Rectal smooth muscle tissue (tissue), 1 donor: ENCODE measurements around the gene NAALADL2.
"Not testable (repeated sequence)": the region's sequence is repeated elsewhere in the genome, so short reads cannot be mapped to it uniquely, and the experiment has no call there.

Experiments
- H3K27ac ChIP-seq: one replicate; pipeline ENCODE4 v1.7.0; 2013; ENCODE audit warnings: low read depth, low read length, inconsistent platforms
- H3K27me3 ChIP-seq: one replicate; pipeline ENCODE4 v1.7.0; 2013; ENCODE audit warnings: low read length; ENCODE audit not compliant: control insufficient read depth, insufficient read depth
- H3K36me3 ChIP-seq: one replicate; pipeline ENCODE4 v1.7.0; 2013; ENCODE audit warnings: low read length; ENCODE audit not compliant: control insufficient read depth, insufficient read depth
- H3K4me1 ChIP-seq: one replicate; pipeline ENCODE4 v1.7.0; 2013; ENCODE audit warnings: low read length; ENCODE audit not compliant: control insufficient read depth, insufficient read depth
- H3K4me3 ChIP-seq: one replicate; pipeline ENCODE4 v1.7.0; 2013; ENCODE audit warnings: low read length
- H3K9ac ChIP-seq: one replicate; pipeline ENCODE4 v1.7.0; 2013; ENCODE audit warnings: low read length

NAALADL2 gene

GRCh38 chr3:175358935-175359334 is 499.8 kb downstream of the NAALADL2 start:
- no peak overlapping the region for H3K4me3 ChIP-seq
- no peaks in the 10 kb centered on the region for H3K27me3 ChIP-seq
- H3K27ac ChIP-seq: no peak overlapping the region
- no peaks in the 10 kb centered on the region for H3K36me3 ChIP-seq
- H3K9ac ChIP-seq: no peak overlapping the region
- no peaks in the 10 kb centered on the region for H3K4me1 ChIP-seq

DNA sequence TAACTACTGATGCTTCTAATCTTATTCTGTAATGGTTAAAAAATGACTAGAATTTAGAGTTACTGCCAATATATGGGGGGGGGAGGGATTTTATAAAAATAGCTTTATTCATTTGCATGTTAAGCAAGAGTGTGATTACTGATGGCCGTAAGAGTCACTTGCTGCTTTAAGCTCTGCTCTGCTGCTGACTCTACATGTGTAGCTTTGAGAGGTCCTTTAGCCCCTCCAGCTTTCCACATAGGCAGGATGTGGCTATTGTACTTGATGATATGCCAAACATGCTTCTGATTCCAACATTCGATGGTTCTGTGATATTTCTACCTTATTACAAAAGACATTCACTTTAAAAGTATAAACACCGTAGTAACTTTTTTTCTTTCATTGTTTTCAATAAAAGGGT is 511.3 kb downstream of the NAALADL2 start:
- not testable (repeated sequence) for H3K36me3 ChIP-seq, H3K27ac ChIP-seq, H3K27me3 ChIP-seq, H3K4me3 ChIP-seq, H3K9ac ChIP-seq, H3K4me1 ChIP-seq

GRCh38 chr3:175371187-175371586 is 512.1 kb downstream of the NAALADL2 start:
- H3K4me3 ChIP-seq, H3K27me3 ChIP-seq, H3K36me3 ChIP-seq, H3K4me1 ChIP-seq, H3K9ac ChIP-seq, H3K27ac ChIP-seq: not testable (repeated sequence)

GRCh38 chr3:175374705-175375104 is 515.6 kb downstream of the NAALADL2 start:
- H3K36me3 ChIP-seq: no peaks in the 10 kb centered on the region
- no peaks in the 10 kb centered on the region for H3K4me1 ChIP-seq
- H3K4me3 ChIP-seq: no peak overlapping the region
- H3K27ac ChIP-seq: no peak overlapping the region
- no peak overlapping the region for H3K9ac ChIP-seq
- no peaks in the 10 kb centered on the region for H3K27me3 ChIP-seq

DNA sequence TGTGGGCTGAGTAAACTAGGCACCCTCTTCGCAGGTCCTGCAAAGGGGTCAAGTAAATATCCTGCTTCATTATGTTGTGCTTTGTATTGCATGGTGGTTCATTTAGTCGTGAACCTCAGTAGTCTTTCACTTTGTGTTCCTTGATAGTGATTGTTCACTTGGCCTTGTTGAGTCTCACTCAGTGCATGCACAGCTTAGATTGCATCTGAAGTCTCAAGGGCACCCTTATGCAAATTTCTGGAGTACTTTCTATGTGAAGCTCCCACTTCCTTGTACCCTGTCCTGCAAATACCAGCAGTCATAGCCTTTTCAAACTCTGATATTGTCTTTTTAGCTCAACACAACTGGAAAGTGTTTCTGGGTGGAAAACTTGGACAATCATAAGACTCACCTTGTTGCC is 519.2 kb downstream of the NAALADL2 start:
- Histone ChIP-seq H3K27ac (no peak overlapping the region), H3K4me3 (no peak overlapping the region), H3K9ac (no peak overlapping the region), H3K36me3 (no peaks in the 10 kb centered on the region), H3K4me1 (no peaks in the 10 kb centered on the region), H3K27me3 (no peaks in the 10 kb centered on the region)

GRCh38 chr3:175381685-175382084 is 522.6 kb downstream of the NAALADL2 start:
- no peak overlapping the region for H3K27ac ChIP-seq
- no peaks in the 10 kb centered on the region for H3K27me3 ChIP-seq
- no peak overlapping the region for H3K4me3 ChIP-seq
- no peaks in the 10 kb centered on the region for H3K4me1 ChIP-seq
- H3K36me3 ChIP-seq: no peaks in the 10 kb centered on the region
- no peak overlapping the region for H3K9ac ChIP-seq

DNA sequence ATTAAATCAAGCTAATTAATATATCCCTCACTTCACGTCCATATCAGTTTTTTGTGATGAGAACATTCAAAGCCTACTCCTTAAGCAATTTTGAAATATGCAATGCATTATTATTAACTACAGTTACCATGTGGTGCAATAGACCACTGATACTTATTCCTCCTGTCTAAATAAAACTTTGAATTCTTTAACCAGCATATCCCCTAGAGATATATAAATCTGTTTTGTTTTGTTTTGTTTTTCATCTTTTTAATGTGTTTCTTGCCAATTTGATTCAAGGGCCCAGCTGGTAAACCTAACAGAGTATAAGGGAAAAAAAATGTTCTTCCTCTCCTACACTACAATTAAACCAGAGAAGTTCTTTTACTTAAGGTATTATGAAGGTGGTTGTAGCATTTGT is 524.2 kb downstream of the NAALADL2 start:
- no peaks in the 10 kb centered on the region for H3K4me1 ChIP-seq
- H3K9ac ChIP-seq: no peak overlapping the region
- no peak overlapping the region for H3K4me3 ChIP-seq
- no peaks in the 10 kb centered on the region for H3K36me3 ChIP-seq
- no peak overlapping the region for H3K27ac ChIP-seq
- no peaks in the 10 kb centered on the region for H3K27me3 ChIP-seq

- Histone ChIP-seq H3K27me3 (no peaks in the 10 kb centered on the region), H3K36me3 (no peaks in the 10 kb centered on the region), H3K4me3 (no peak overlapping the region), H3K27ac (no peak overlapping the region), H3K9ac (no peak overlapping the region), H3K4me1 (no peaks in the 10 kb centered on the region)
Measured at GRCh38 chr3:175383813-175384212, 524.7 kb downstream of the NAALADL2 start.

DNA sequence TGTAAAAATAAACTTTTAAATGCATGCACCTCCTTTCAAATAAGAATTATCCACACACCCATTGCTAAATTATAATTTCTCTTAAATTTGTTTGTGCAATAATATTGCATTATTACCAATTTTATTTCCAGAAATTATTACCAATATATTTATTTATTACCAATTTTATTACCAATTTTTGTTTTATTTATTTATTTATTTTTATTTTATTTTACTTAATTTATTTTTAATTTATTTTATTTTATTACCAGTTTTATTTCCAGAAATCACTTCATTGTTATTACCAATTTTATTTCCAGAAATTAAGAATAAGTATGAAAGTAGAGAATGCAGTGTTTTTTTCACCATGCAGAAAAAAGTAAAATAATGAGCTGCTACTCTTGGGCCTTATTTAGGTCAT is 525.4 kb downstream of the NAALADL2 start:
- no peak overlapping the region for H3K9ac ChIP-seq

GRCh38 chr3:175386630-175387029 is 527.5 kb downstream of the NAALADL2 start:
- no peaks in the 10 kb centered on the region for H3K36me3 ChIP-seq
- no peak overlapping the region for H3K27ac ChIP-seq
- H3K27me3 ChIP-seq: no peaks in the 10 kb centered on the region
- H3K9ac ChIP-seq: no peak overlapping the region
- no peaks in the 10 kb centered on the region for H3K4me1 ChIP-seq
- H3K4me3 ChIP-seq: no peak overlapping the region

More for the DNA sequence above, 525.4 kb downstream of the NAALADL2 start:
- H3K27ac ChIP-seq: no peak overlapping the region
- no peak overlapping the region for H3K4me3 ChIP-seq
- H3K36me3 ChIP-seq: no peaks in the 10 kb centered on the region
- H3K27me3 ChIP-seq: no peaks in the 10 kb centered on the region
- H3K4me1 ChIP-seq: no peaks in the 10 kb centered on the region

DNA sequence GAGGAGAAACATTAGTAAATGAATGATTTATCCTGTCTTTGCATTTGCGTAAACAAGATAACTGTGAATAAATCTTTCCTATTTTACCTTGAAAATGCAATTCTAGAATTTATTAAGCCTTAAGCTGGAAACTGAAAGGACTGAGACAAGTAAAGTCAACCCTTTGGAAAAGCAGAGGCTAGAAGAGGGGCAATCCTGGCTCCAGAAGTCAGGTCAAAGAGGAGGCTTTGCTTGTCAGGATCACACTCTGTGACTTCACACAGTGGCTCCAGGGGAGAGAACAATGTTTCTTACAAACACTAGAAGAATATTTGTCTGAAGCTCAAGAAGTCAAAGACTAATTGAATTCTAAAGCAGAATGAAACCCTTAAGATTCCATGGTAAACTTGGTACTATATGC is 530.4 kb downstream of the NAALADL2 start:
- Histone ChIP-seq H3K27ac (no peak overlapping the region), H3K36me3 (no peaks in the 10 kb centered on the region), H3K27me3 (no peaks in the 10 kb centered on the region), H3K9ac (no peak overlapping the region), H3K4me1 (no peaks in the 10 kb centered on the region), H3K4me3 (no peak overlapping the region)

- Histone ChIP-seq H3K9ac (no peak overlapping the region), H3K27me3 (no peaks in the 10 kb centered on the region), H3K27ac (no peak overlapping the region), H3K36me3 (no peaks in the 10 kb centered on the region), H3K4me3 (no peak overlapping the region), H3K4me1 (no peaks in the 10 kb centered on the region)
Measured at GRCh38 chr3:175391601-175392000, 532.5 kb downstream of the NAALADL2 start.

- H3K27me3 ChIP-seq: no peaks in the 10 kb centered on the region
- H3K4me3 ChIP-seq: no peak overlapping the region
- no peaks in the 10 kb centered on the region for H3K36me3 ChIP-seq
- no peak overlapping the region for H3K9ac ChIP-seq
- no peak overlapping the region for H3K27ac ChIP-seq
- H3K4me1 ChIP-seq: no peaks in the 10 kb centered on the region
Measured at GRCh38 chr3:175392653-175393052, 533.5 kb downstream of the NAALADL2 start.
